Measurements from ENCODE around the gene ACTR6. TPM values are rescaled to one million over a fixed set of nuclear protein-coding genes. Genes with fewer than 3 reads are reported as not detected.

The ACTR6 gene
- total RNA-seq, 1 experiment from 2014 or later, result 39.1 TPM

Small RNAs within 50 kb of the gene (small RNA-seq; reads per million reads assigned to genes)
- gene MIR1827 (0 reads per million in 2 experiments), gene RF00019 (0 reads per million in 2 experiments), gene RN7SL176P (0 reads per million in 2 experiments)

Other genes starting within 250 kb of the ACTR6 start
- gene ANKS1B, start 215.9 kb upstream of the ACTR6 start, total RNA-seq (2014; rRNA removed; shearing (Covaris generic)), result 15.1 TPM in 2 replicates
- gene BLTP3B, start 57.9 kb upstream of the ACTR6 start, total RNA-seq (2014; rRNA removed; shearing (Covaris generic)), result 15.0 and 16.8 TPM in 2 replicates
- gene DEPDC4, start 66.3 kb downstream of the ACTR6 start, total RNA-seq (2014; rRNA removed; shearing (Covaris generic)), result 1.1 and 2.5 TPM in 2 replicates
- 42.1 and 45.1 TPM in 2 replicates for gene SCYL2, start 66.4 kb downstream of the ACTR6 start, total RNA-seq (2014; rRNA removed; shearing (Covaris generic))
- gene SLC17A8, start 156.3 kb downstream of the ACTR6 start, total RNA-seq (2014; rRNA removed; shearing (Covaris generic)), result 0.11 TPM in 1 of 2 replicates, not detected in the other